HepG2 (cell line): ENCODE measurements around the gene MRPL38. TPM values are rescaled to one million over a fixed set of nuclear protein-coding genes. Genes with fewer than 3 reads are reported as not detected.
A peak's percentile ranks its signal among the peaks of the same experiment; 100 is the strongest.

Experiments used
- ATAC-seq: fragments of 200-7000 bp; cut with Tn5 transposase; 3 replicates; pipeline ENCODE4 v1.9.1; 2020; ENCODE audit warnings: mild to moderate bottlenecking, moderate library complexity
- BruUV-seq: library from RNA; stranded (reverse); fragments of 400-500 nt; replicated peaks from 2 replicates; lab custom pipeline; 2021; lab: Mats Ljungman, UMichigan
- CTCF ChIA-PET: fragments of 300-600 bp; formaldehyde crosslinking; extraction: SDS; loops from one replicate; lab custom pipeline; 2021; ENCODE audit warnings: low total read pairs, inconsistent platforms, low intra/inter-chr PET ratio; lab: Yijun Ruan, JAX
- POLR2A ChIA-PET: fragments of 350-600 bp; sonication (Branson Sonifier 250); formaldehyde crosslinking; loops from one replicate; lab custom pipeline; 2020; ENCODE audit warnings: antibody characterized with exemption, inconsistent platforms; lab: Yijun Ruan, JAX
- DNase-seq: peaks from one replicate; pipeline ENCODE4 v3.0.0-alpha.2; 2015; ENCODE audit warnings: low spot score
- FAIRE-seq: peaks from 3 replicates; lab custom pipeline; 2011; peaks lifted over from hg19 to GRCh38; lab: Jason Lieb, UNC
- H2AFZ ChIP-seq: one replicate; pipeline ENCODE4 v1.6.1; 2011; ENCODE audit warnings: low read length, inconsistent platforms
- H3K27ac ChIP-seq: fragments of 300-600 bp; 3 replicates; pipeline ENCODE4 v1.8.0; 2011; ENCODE audit warnings: mixed run types, mild to moderate bottlenecking, mixed read lengths, low read length, inconsistent platforms; ENCODE audit not compliant: insufficient read depth; ENCODE audit errors: extremely low read length
- H3K27me3 ChIP-seq, 2 experiments: fragments of 200-600 bp in 1 of 2; 2 replicates in 1 of 2; 3 replicates in 1 of 2; pipeline versions ENCODE4 v1.6.0 to v1.8.0; 2011; ENCODE audit warnings: low read length in 2 of 2, mild to moderate bottlenecking in 2 of 2, moderate library complexity in 2 of 2, inconsistent platforms in 1 of 2; ENCODE audit not compliant: insufficient read depth in 2 of 2, control insufficient read depth in 1 of 2
- H3K36me3 ChIP-seq, 2 experiments: fragments of 200-600 bp in 1 of 2; replicated peaks in 1 of 2; 2 replicates in 1 of 2; 3 replicates in 1 of 2; pipeline versions ENCODE4 v1.5.1 to v1.8.0; 2011; ENCODE audit warnings: low read length in 2 of 2, inconsistent platforms in 1 of 2; ENCODE audit not compliant: insufficient read depth in 2 of 2, control insufficient read depth in 1 of 2
- H3K4me1 ChIP-seq: 2 replicates; pipeline ENCODE4 v1.5.1; 2012; ENCODE audit warnings: low read length, inconsistent platforms; ENCODE audit not compliant: insufficient read depth
- H3K4me2 ChIP-seq: 2 replicates; pipeline ENCODE4 v1.6.0; 2011; ENCODE audit warnings: low read depth, low read length, inconsistent platforms
- H3K4me3 ChIP-seq, 3 experiments: fragments of 200-600 bp in 1 of 3; sonication (generic), shearing (Covaris generic) in 1 of 3; replicated peaks in 1 of 3; 2 replicates each; pipeline ENCODE4 v1.5.1; 2011 to 2016; ENCODE audit warnings: low read length in 3 of 3, inconsistent platforms in 2 of 3, low read depth in 2 of 3, mild to moderate bottlenecking in 2 of 3, control low read depth in 1 of 3, mixed read lengths in 1 of 3; ENCODE audit not compliant: insufficient read depth in 1 of 3
- H3K79me2 ChIP-seq: one replicate; pipeline ENCODE4 v1.6.1; 2011; ENCODE audit warnings: low read length, inconsistent platforms; ENCODE audit not compliant: insufficient read depth
- H3K9ac ChIP-seq: 2 replicates; pipeline ENCODE4 v1.6.0; 2011; ENCODE audit warnings: mild to moderate bottlenecking, low read depth, low read length, inconsistent platforms; ENCODE audit not compliant: insufficient read depth
- H3K9me3 ChIP-seq: 2 replicates; pipeline ENCODE4 v1.5.1; 2012; ENCODE audit warnings: mild to moderate bottlenecking, low read length
- H4K20me1 ChIP-seq: 2 replicates; pipeline ENCODE4 v1.6.0; 2011; ENCODE audit warnings: inconsistent platforms, mild to moderate bottlenecking, low read length, moderate library complexity; ENCODE audit not compliant: insufficient read depth
- CAMTA2 ChIP-seq: sonication (generic); formaldehyde crosslinking; IDR thresholded peaks from 2 replicates; pipeline ENCODE4 v1.4.0; 2020; ENCODE audit warnings: mild to moderate bottlenecking, missing genetic modification reagents, borderline replicate concordance
- DR1 ChIP-seq: sonication (generic); formaldehyde crosslinking; IDR thresholded peaks from 2 replicates; pipeline ENCODE4 v1.8.0; 2021; ENCODE audit warnings: mild to moderate bottlenecking, missing genetic modification reagents, inconsistent platforms
- IRF1 ChIP-seq: sonication (generic); formaldehyde crosslinking; IDR thresholded peaks from 2 replicates; pipeline ENCODE4 v1.4.0; 2020; ENCODE audit warnings: low read depth, mild to moderate bottlenecking, missing genetic modification reagents
- MAFF ChIP-seq: IDR thresholded peaks from 2 replicates; pipeline ENCODE4 v1.6.1; 2011; ENCODE audit warnings: low read depth, low read length, improper control_type of control experiment
- NCOA5 ChIP-seq: sonication (generic); formaldehyde crosslinking; IDR thresholded peaks from 2 replicates; pipeline ENCODE4 v1.4.0; 2020; ENCODE audit warnings: missing genetic modification reagents
- PRDM15 ChIP-seq: sonication (generic); formaldehyde crosslinking; IDR thresholded peaks from 2 replicates; pipeline ENCODE4 v1.4.0; 2020; ENCODE audit warnings: missing genetic modification reagents
- TFAP4 ChIP-seq: sonication (generic); IDR thresholded peaks from 2 replicates; pipeline ENCODE4 v1.6.1; 2016; ENCODE audit warnings: low read depth, borderline replicate concordance
- ZBTB49 ChIP-seq: sonication (generic); formaldehyde crosslinking; IDR thresholded peaks from 2 replicates; pipeline ENCODE4 v1.4.0; 2020; ENCODE audit warnings: missing genetic modification reagents, borderline replicate concordance
- ZGPAT ChIP-seq: IDR thresholded peaks from 2 replicates; pipeline ENCODE4 v1.6.1; 2016; ENCODE audit warnings: mild to moderate bottlenecking
- ZNF17 ChIP-seq: sonication (generic); formaldehyde crosslinking; IDR thresholded peaks from 2 replicates; pipeline ENCODE4 v1.5.0; 2020; ENCODE audit warnings: mild to moderate bottlenecking, missing genetic modification reagents
- ZNF350 ChIP-seq: sonication (generic); formaldehyde crosslinking; IDR thresholded peaks from 2 replicates; pipeline ENCODE4 v1.4.0; 2020; ENCODE audit warnings: mild to moderate bottlenecking, low read depth, missing genetic modification reagents, borderline replicate concordance
- ZSCAN20 ChIP-seq: sonication (generic); formaldehyde crosslinking; IDR thresholded peaks from 2 replicates; pipeline ENCODE4 v1.4.0; 2020; ENCODE audit warnings: missing genetic modification reagents, mild to moderate bottlenecking, borderline replicate concordance
- WGBS: methylation state at CpG from one replicate; pipeline ENCODE4 v1.1.6; 2017; ENCODE audit warnings: low lambda C conversion rate; 5-methylcytosine and 5-hydroxymethylcytosine counted together
- in situ Hi-C: cut with HindIII; loops from 2 replicates; pipeline ENCODE4 v1.10.0; 2017; ENCODE audit warnings: low pct_unique_long_range_greater_than_20kb; ENCODE audit not compliant: extremely low pct_ligation_motif_present
- intact Hi-C: fragments of 100-400 bp; cut with micrococcal nuclease; formaldehyde crosslinking; loops from one replicate; pipeline ENCODE4 v1.10.0; 2022; ENCODE audit not compliant: unreplicated experiment
- polyA plus RNA-seq, 8 experiments: library from polyadenylated mRNA; depleted of rRNA in 3 of 8; stranded (reverse) in 7 of 8; unstranded in 1 of 8; fragments of >200 nt; fragmentation: Illumina TruSeq in 4 of 8; extraction: Trizol in 4 of 8; gene quantifications; 2 replicates each; pipeline versions ENCODE4 v1.2.1 to v1.2.3, GENCODE V29; 2011 to 2016; ENCODE audit warnings: low read depth in 4 of 8, missing spikeins in 1 of 8, mixed read lengths in 1 of 8; ENCODE audit not compliant: insufficient read depth in 1 of 8
- total RNA-seq, 5 experiments: library from RNA; depleted of rRNA; stranded (reverse); fragments of >200 nt; fragmentation: Illumina TruSeq; extraction: Trizol; gene quantifications; 2 replicates each; pipeline ENCODE4 v1.2.3, GENCODE V29; 2016; ENCODE audit warnings: low read depth in 1 of 5

The MRPL38 gene
- total and polyA plus RNA-seq, 2 of the 13 experiments (the other 11 are each of a cell fraction or from before 2014, with no cell fraction given): 83.7 to 125 TPM

GRCh38 chr17:75854881-75855309 lies 49.8 kb downstream of the MRPL38 start (continued):
- TF ChIP-seq ZBTB49 (CRISPR knock-in tag): no peak
- TF ChIP-seq ZGPAT: no peak
- peak; percentile 71 for TF ChIP-seq TFAP4
- TF ChIP-seq NCOA5 (CRISPR knock-in tag): no peak
- TF ChIP-seq, all 625 proteins: peak for 9

- Histone ChIP-seq H3K27ac (peak overlapping the region; percentile 64), H3K9ac (peak overlapping the region; percentile 78), H3K4me1 (peaks cover 52% of the 10 kb centered on the region), H3K79me2 (peaks cover 17% of the 10 kb centered on the region), H4K20me1 (peaks cover 4% of the 10 kb centered on the region; the same call in 1 of the 2 replicates), H3K4me2 (peak overlapping the region; percentile 92), H2AFZ (no peak overlapping the region), H3K27me3 (no peaks in the 10 kb centered on the region; a peak in 1 of 5 replicates), H3K4me3 (peak overlapping the region; percentile 79 to 90 (median 90)), H3K9me3 (no peaks in the 10 kb centered on the region), H3K36me3 (peaks cover 6 to 20% of the 10 kb centered on the region in 2 experiments)
- 28% methylated on average over 7 of the region's 7 CpGs for WGBS
- DNase-seq (peak; percentile 50), ATAC-seq (no peak), FAIRE-seq (no peak)
- in situ Hi-C loops (no loop called here), intact Hi-C loops (loop anchor here (2.0 kb wide), 2 partner anchors 15 to 23 kb away; no protein-coding TSS in a partner anchor)
- ChIA-PET CTCF (no interaction called here), POLR2A (interaction anchor here (0.5 to 12.8 kb wide), 15 partner anchors 8 to 134 kb away, joined by 3 to 454 read pairs (median 24); partner anchors contain the start of genes ACOX1, GALK1, TEN1 and TRIM47)
- TSS peak; percentile 90 for BruUV-seq
- TF ChIP-seq ZNF350 (CRISPR knock-in tag) (no peak; the same call in 1 of the 2 replicates), MAFF (peak; percentile 63), PRDM15 (CRISPR knock-in tag) (no peak), IRF1 (CRISPR knock-in tag) (no peak), ZSCAN20 (CRISPR knock-in tag) (no peak), CAMTA2 (no peak), DR1 (CRISPR knock-in tag) (no peak), ZNF17 (CRISPR knock-in tag) (no peak)
Measured at GRCh38 chr17:75854101-75854748, 50.5 kb downstream of the MRPL38 start.
